ENCODE data around the gene SLC2A13. TPM values are rescaled to one million over a fixed set of nuclear protein-coding genes. Genes with fewer than 3 reads are reported as not detected.

SLC2A13 gene
- total RNA-seq, 1 experiment from 2014 or later: 7.0 TPM

DNA sequence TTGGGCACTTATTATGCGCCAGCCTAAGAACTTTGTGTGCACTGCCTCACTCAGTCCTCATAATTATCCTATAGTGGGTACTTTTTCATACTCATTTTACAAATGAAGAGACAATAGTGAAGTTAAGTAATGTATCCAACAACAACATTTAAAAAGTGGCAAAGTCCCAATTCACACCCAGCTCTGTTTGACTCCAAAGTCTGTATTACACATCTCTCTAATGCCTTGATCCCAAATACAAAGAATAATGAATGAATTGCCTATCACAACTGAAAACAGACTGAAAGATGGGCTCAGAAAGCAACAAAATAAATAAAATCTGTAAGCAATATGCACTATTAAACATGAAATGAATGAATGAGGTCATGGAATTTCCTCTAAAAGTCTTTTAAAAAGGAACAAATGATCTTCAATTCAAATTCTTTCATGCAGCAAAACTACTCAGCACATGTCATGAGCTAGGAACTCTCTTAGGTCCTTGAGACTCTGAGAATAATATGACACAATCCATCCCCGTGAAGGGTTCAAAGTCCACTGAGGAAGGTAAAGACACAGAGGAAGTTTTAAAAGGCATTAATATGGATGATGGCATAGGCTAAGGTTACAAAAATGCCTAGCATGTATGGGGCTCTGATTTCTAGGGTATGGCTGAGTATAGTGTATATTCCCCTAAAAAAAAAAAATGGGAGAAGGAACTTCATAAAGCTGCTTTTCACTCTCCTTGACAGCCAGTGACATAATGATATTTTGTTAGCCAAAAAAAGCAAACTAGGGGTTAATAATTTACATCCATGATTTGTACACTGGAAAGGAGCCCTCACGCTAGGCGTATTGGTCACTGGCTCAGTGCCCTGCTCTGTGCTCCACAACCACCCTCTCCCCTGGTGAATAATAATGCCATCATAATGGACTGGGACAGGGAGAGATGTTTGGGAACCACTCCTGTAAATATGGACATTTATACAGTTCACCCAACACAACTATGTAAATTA lies 103.4 kb downstream of the SLC2A13 start:
- H2BK12ac ChIP-seq (ENCODE audit: insufficient read length, low read depth, low read length): no peak overlapping the region
- no CpG with 5 or more reads among the region's 4 CpGs for WGBS (ENCODE audit: extremely low coverage, insufficient read length, low lambda C conversion rate)
- no peaks in the 10 kb centered on the region for H3K27me3 ChIP-seq (ENCODE audit: insufficient read depth, low read length)
- no peak for TF ChIP-seq CTCF (conservative IDR thresholded peaks at IDR 0.05)
- peaks cover 32 to 37% of the 10 kb centered on the region in 2 experiments for H3K9me3 Mint-ChIP-seq
- H3K79me2 ChIP-seq (ENCODE audit: insufficient read depth, low read length): no peaks in the 10 kb centered on the region
- H3K18ac ChIP-seq (ENCODE audit: insufficient read length, low read depth, low read length): no peak overlapping the region
- H3K4ac ChIP-seq (ENCODE audit: low read depth, low read length): no peak overlapping the region
- no peak overlapping the region for H3K9ac ChIP-seq (ENCODE audit: extremely low read depth, insufficient read length, low read length)
- H3K14ac ChIP-seq (ENCODE audit: insufficient read depth, low read length): no peak overlapping the region
- H3K9me3 ChIP-seq (ENCODE audit: control insufficient read depth, low read depth, low read length): peaks cover 6% of the 10 kb centered on the region
- H3K27me3 Mint-ChIP-seq (ENCODE audit: low read depth): 0 out of 2 replicates have a peak, but pooled peaks cover 2% of the 10 kb centered on the region
- no peak overlapping the region for H3K23ac ChIP-seq (ENCODE audit: insufficient read length, low read depth, low read length)
- H2AK5ac ChIP-seq (ENCODE audit: insufficient read length, low read length): no peak overlapping the region
- no peak overlapping the region for H2BK20ac ChIP-seq (ENCODE audit: low read depth, low read length, poor library complexity, severe bottlenecking)
- no peaks in the 10 kb centered on the region for H3K79me1 ChIP-seq (ENCODE audit: insufficient read depth, low read depth, low read length, poor library complexity, severe bottlenecking)
- DNase-seq: no peak
- H3K36me3 Mint-ChIP-seq (ENCODE audit: insufficient read depth in 1 of 3, low read depth in 3 of 3): peaks cover 37 to 39% (median 38%) of the 10 kb centered on the region in 3 experiments
- no peak overlapping the region for H3K27ac ChIP-seq (ENCODE audit: insufficient read length, low read depth, low read length)
- no peak overlapping the region for H3K27ac Mint-ChIP-seq
- no peaks in the 10 kb centered on the region for H3K4me1 ChIP-seq (ENCODE audit: insufficient read depth, low read length)
- H4K8ac ChIP-seq (replicated peaks; ENCODE audit: insufficient read length, low read depth, low read length): no peak overlapping the region
- no peak overlapping the region for H2BK5ac ChIP-seq (ENCODE audit: insufficient read length, low read length)
- H4K5ac ChIP-seq (ENCODE audit: insufficient read length, low read depth, low read length): no peak overlapping the region
- no peaks in the 10 kb centered on the region for H3K23me2 ChIP-seq (ENCODE audit: insufficient read length, low read depth, low read length, poor library complexity, severe bottlenecking)
- no peak overlapping the region for H2AFZ ChIP-seq (ENCODE audit: low read length)
- H4K20me1 ChIP-seq (ENCODE audit: control insufficient read depth, insufficient read depth, insufficient read length): no peaks in the 10 kb centered on the region
- H2BK120ac ChIP-seq (ENCODE audit: low read depth, low read length, poor library complexity, severe bottlenecking): no peak overlapping the region
- H3K4me2 ChIP-seq (ENCODE audit: insufficient read depth, insufficient read length, low read length): no peak overlapping the region
- no peak overlapping the region for H4K91ac ChIP-seq (ENCODE audit: insufficient read length, low read depth, low read length)
- H3K56ac ChIP-seq (ENCODE audit: insufficient read length, low read depth, low read length): no peak overlapping the region
- H3K4me1 Mint-ChIP-seq: no peaks in the 10 kb centered on the region
- no peak overlapping the region for H2BK15ac ChIP-seq (ENCODE audit: low read depth, low read length)
- no peak overlapping the region for H3K4me3 Mint-ChIP-seq
- H3T11ph ChIP-seq (ENCODE audit: low read length): no peak overlapping the region
